Stimulated activated CD8-positive, alpha-beta memory T cell treated with anti-CD3 and anti-CD28 coated beads, Interleukin-7, amount 100 ng/mL, for 1 hour (primary cell): Measurements from ENCODE around the gene ESYT2.

ENCODE experiments used
- DNase-seq, 2 donors: peaks; one replicate each; pipeline ENCODE4 v3.0.0-alpha.2; 2020; ENCODE audit warnings: low read depth in 2 of 2

Gene ESYT2

DNA sequence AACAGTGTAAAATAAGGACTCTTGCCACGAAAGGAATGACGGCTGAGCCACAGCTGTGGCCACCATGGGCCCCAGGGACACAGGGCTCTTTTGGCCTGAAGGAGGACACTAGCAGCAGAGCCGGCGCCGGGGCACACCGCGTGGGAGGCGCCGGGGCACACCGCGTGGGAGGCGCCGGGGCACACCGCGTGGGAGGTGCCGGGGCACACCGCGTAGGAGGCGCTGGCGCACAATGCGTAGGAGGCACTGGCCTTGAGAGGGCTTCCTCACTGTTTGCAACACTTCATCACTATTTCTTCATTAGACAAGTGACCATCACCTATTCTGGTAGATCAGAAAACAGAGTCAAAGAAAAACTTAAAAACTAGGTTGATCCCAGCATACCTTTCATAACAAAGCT is 23.4 kb downstream of the ESYT2 start:
- no peak for DNase-seq

- DNase-seq, result no peak
These were observed 23.9 kb downstream of the ESYT2 start for GRCh38 chr7:158805414-158805813.

DNA sequence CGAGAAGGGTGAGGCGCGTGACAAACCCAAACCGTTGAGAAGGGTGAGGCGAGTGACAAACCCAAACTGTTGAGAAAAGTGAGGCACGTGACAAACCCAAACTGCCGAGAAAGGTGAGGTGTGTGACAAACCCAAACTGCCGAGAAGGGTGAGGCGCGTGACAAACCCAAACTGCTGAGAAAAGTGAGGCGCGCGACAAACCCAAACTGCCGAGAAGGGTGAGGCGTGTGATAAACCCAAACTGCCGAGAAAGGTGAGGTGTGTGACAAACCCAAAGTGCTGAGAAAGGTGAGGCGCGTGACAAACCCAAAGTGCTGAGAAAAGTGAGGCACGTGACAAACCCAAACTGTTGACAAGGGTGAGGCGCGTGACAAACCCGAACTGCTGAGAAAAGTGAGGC is 25.0 kb downstream of the ESYT2 start:
- no peak for DNase-seq

- DNase-seq, result no peak
These were observed 25.8 kb downstream of the ESYT2 start for GRCh38 chr7:158803367-158803969.

DNA sequence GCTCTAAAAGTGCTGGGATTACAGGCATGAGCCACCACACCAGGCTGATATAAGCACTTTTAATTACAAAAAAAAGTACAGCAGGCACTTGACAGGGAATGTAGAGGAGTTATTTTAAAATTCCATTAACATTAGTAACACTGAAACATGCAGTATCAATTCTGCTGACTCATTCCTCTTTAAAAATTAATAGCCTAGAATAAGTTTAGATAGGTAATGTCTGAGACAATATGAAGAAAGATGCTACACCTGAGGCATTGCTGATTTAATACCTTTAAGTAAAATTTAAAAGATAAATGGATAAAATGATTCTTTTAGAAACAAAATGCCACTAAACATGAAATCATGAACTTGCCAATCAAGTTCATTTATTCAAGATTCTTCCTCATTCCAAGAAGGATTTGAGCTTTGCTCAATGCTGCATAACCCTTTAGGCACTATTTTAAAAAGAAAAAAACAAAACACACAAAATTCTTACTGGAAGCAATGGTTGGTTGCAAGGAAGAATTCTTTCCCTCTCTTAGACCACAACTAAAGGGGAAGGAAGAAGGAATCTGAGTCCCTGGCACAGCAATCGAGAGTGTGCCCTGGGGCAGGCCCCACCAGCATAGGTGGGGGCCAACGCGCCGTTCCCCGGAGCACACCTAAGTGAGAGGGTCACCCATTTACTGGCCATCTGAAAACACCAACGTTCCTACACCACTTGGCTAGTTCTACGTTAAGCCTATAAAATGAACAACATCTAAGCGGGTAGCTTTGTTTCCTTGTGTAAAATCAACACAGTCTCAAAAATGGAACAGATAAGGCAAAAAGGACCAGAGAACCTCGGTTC is 26.6 kb downstream of the ESYT2 start:
- no peak for DNase-seq

DNA sequence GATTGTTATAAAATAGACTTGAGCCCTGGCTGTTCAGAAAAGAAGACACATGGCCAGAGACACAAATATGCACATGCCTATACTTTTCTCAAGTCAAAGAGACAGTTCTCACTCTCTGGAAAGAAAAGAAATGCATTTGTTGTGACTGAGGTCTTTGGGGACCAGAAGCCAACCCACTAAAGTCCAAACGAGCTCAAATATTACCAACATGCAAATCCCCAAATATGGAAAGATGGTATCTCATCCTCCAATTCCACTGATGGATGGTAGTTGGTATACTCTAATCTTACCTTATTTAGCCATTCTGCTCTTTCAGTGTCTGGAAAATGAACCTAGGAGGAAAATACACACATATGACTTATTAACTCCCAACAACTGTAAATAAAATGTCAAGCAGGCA is 30.6 kb downstream of the ESYT2 start:
- no peak for DNase-seq

- DNase-seq, result no peak
These were observed 32.6 kb downstream of the ESYT2 start for GRCh38 chr7:158796667-158797066.

DNA sequence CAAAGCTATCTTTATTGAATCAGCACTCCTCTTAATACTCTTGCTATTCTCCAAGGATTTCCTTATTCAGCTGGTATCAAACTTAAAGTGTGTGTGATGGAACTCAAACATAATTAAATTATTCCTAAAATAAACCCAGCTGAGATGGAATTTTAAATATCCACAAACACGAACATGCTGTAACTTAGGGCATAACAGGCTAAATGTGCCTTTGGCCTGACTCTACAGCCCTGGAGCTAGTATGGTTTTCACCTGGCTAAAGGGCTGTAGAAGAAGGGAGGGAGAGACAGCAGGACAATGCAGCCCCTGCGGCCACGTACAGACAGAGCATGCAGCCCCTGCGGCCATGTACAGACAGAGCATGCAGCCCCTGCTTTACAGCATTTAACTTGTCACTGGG is 34.0 kb downstream of the ESYT2 start:
- DNase-seq, result no peak

- DNase-seq, result no peak
These were observed 38.2 kb downstream of the ESYT2 start for GRCh38 chr7:158791107-158791506.

DNA sequence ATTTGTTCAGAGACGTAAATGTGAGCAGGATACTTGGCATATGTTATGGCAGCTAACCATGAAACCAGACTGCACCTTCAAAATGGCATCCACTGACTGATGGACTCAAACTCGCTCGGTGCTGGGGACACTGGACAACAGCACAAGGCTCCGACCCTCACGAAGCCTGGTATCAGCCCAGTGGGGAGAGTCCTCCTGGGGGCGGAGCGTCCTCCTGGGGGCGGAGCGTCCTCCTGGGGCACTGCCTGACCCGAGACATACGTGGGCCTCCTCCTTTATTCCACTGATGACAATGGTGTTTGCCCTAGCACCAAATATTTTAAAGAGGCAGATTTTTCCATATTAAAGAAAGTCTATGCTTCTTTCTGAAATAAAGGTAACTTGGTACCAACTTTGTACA is 39.5 kb downstream of the ESYT2 start:
- DNase-seq, result no peak

- no peak for DNase-seq
These were observed 42.4 kb downstream of the ESYT2 start for GRCh38 chr7:158786898-158787297.

DNA sequence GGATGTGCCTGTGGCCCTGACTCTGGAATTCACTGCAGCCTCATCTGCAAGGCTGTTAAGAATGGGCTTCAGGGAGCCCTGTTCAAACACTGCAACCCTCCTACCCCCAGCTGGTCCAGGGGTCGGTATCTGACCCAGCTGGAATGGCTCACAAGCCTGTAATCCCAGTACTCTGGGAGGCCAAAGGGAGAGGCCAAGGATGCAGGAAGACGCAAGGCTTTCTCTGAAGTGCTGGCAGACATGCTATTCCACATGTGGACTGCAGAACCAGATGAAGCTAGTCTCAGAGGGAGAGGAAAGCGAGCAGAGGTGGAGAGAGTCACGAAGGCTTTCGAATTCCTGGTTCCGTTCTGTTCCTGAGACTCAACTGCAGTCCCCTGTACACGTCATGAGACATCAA is 45.0 kb downstream of the ESYT2 start:
- no peak for DNase-seq

DNA sequence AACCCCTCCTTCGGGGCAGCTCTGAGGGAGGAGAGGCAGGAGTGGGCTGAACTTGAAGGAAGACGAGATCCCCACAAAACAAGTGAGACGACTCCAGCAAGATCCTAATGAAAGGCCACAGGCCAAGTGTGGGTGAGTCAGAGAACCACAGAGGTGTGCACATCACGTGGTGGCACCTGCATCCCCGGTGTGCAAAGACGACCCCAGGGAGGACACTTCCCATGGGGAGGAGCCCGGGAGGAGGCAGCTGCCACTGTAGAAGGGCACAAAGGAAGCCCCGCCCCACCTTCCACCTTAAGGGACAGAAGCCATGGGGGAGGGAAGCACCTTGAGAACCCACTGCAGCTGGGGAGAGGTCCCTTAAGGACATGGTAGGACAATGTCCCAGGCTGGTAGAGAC is 45.7 kb downstream of the ESYT2 start:
- no peak for DNase-seq

DNA sequence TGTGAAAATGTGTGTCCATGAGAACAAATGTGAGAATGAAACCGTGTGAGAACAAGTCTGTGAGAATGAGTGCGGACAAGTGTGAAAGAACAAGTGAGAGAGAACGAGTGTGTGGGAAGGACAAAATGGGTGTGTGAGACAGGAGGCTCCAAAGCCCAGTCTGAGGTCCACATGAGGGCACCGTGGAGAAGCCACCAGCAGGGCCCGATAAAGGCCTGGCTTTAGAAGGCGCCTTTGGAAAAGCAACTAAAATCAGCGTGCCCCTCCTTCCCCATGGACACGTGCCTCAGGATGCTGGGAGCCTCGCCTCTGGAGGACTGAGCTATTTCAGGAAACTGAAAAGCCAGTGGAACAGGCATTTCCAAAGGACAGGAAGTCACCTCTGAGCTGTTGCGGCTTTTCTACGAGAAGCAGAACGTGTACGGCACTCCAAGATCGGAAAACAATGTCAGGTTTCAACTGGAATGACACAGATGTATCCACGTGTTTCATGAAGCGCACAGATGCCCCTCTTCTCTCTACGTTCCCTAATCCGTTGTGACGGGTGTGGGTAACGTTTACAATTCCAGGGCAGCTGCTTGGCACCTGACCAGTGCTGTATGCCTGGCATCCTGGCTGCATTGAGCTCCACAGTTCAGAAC is 46.4 kb downstream of the ESYT2 start:
- no peak for DNase-seq

- DNase-seq, result no peak
These were observed 47.2 kb downstream of the ESYT2 start for GRCh38 chr7:158781974-158782664.

- DNase-seq, result no peak
These were observed 47.9 kb downstream of the ESYT2 start for GRCh38 chr7:158781217-158781973.

- no peak for DNase-seq
These were observed 50.0 kb downstream of the ESYT2 start for GRCh38 chr7:158779061-158780000.

GRCh38 chr7:158778471-158778870 is 50.8 kb downstream of the ESYT2 start:
- DNase-seq, result no peak

DNA sequence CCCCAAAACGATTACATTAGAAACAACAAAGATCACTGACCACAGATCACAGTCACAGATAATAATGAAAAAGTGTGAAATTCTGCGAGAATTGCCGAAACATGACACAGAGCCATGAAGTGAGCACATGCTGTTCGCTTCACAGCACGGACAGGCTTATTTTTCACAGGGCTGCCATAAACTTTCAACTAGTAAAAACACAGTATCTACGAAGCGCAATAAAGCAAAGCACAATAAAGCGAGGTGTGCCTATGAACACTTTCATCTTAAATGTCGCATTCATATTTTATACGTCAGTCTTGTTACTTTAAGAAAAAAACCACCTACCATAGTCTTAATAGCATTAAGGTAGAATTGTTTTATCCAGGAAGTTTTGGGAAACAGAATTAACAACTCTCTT is 51.5 kb downstream of the ESYT2 start:
- no peak for DNase-seq

- DNase-seq, result no peak
These were observed 52.8 kb downstream of the ESYT2 start for GRCh38 chr7:158776474-158776873.

DNA sequence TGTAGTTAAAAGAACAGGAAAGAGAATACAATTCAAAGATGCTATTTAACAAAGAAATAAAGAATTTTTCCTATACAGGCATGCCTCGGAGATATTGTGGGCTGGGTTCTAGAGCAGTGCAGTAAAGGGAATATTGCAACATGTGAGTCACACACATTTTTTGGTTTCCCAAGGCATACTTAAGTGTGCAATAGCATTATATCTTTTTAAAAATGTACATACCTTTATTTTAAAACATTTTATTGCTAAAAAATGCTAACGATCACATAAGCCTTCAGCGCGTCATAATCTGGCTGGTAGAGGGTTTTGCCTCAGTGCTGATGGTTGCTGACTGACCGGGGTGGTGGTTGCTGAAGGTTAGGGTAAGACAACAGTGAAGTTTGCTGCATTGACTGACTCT is 54.4 kb downstream of the ESYT2 start:
- no peak for DNase-seq
